NCI-H187 treated with DMSO at 0.1 percent for 48 hours (cell line): Measurements from ENCODE around the gene IMPA2.

Experiments
- DNase-seq: peaks from one replicate; lab custom pipeline; 2025; lab: John Stamatoyannopoulos, UW

The IMPA2 gene

DNA sequence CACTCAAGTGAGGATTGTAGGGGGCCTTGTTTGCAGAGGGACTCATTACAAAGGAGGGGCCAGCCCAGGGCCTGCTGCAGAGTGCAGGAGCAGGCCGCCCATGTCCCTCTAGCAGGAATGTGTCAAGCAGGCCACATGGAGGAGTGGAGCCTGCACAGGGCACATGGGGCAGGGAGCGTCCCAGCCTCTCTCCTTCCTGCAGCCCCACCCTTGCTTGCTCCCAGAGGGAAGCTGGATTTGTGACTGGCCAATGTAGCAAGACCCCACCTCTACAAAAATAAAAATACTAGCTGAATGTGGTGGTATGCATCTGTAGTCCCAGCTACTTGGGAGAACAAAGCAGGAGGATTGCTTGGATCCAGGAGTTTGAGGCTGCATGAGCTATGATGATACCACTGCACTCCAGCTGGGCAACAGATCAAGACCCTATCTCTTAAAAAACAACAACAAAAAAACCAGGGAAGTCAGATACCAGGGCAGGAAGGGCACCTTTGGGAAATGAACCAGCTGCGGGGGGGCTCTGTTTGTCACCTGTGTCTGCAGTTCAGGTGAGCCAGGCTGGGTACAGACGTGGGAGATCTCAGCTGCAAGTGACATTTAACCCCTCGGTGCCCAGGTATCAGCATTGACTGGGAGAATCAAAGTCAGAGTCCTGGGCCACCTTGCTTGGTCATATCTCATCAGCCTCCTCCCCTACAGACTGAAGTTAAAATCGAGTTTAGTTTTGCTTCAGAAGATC lies 27.7 kb downstream of the IMPA2 start:
- DNase-seq, result no peak

DNA sequence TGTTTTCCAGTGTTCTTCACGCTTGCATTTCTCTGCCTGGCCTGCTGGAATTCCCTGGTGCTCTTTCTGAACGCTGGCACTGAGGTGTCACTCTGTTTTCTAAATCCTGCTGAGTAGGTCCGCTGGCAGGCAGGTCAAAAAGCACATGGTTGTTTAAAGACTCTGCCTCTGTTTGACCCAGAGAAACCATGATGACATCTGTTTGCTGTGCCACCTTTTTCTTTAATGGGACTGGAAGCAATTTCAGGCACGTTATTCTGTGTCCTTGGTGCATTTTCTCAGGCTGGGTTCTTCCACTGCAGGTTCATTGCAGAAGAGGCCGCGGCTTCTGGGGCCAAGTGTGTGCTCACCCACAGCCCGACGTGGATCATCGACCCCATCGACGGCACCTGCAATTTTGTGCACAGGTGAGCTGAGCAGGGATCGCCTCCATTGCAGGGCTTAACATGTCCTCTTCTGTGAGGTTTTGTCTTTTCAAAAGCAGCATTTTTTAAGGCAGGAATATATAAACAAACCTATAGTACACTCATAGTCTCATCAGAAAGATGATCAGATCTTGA lies 28.4 kb downstream of the IMPA2 start:
- no peak for DNase-seq

DNA sequence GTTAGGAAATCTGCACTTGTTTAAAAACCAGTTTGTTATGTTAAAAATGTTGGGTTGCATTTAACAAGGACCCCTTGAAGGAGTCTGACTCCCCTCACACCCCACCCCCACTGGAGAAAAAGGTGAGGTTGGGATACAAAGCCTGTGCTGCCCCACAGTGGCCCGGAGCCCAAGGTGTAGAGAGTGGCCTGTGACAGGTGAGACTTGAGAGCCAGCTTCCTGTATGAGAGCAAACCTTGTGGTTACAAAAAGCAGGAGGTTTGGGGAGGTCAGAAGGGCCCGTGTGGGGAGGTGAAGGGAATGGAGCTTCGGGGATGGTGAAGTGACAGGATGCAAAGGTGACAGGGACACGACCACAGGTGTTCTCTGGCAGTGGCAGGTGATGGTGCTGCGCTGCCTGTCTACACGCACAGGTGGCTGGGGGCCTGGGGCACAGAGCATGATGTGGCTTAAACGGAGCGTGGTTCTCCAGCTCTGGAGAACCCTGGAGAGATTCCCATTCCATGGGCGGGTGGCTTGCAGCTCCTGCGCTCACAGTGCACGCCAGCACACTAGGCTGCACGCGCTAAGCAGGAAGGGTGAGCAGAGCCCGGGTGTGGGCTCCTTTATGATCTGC lies 29.0 kb downstream of the IMPA2 start:
- no peak for DNase-seq

DNA sequence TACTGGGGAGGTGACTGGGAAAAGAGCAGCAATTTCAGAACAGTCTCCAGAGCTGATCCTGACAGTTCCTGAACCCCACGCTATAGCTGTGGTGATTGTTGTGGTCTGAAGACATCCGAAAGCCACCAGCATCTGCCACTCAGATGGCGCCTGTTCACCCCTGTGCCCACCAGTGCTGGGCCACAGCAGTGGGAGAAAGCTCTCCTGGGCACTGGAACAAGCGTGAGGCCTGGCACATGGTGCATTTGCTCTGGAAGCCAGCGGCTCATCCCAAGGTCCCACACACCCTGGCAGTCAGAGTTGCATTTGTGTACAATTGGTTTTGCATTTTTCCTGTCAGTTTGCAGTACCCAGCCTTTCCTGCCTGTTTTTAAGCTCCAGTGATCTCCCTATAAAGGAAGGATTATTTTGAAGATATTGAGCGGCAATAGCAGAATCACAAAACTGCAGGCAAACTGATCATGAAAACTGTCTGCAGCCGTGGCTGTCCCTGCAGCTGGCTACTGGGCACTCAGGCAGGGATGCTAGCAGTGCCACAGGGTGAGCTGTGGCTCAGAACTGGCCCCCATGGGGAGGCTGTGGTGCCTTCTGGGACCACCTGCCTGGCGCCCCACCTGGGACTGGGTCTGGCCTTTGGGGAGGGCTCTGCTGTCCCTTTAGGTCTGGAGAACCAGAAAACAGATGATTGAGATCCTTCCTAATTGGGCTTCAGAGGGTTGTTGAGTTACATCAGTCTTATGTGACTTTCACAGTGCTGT lies 30.1 kb downstream of the IMPA2 start:
- DNase-seq, result no peak

DNA sequence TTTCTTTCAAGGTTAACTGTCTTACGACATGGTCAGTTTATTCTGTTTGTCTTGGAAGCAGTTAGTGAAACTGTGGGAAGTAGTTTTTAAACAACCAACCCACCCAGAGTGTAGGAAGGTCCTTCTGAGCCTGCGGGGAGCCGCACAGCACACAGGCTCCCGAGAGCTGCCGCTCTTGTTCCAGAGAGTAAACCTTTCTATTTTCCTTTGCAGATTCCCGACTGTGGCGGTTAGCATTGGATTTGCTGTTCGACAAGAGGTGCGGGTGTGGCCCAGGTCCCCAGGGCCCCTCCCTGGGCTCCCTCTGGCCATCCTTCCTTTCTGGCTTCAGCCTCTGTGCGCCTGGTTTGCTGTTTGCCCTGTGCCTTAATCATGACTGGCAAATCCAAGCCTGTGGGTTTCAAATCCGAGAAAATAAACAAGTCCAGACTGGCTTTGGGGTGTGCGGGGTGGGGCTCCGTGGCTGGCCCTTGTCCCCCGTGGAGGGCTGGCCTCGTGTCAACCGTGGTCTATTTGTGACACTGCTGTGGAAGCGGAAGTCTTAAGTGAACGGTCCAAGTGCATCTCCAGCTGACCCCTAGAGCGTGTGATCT lies 30.7 kb downstream of the IMPA2 start:
- DNase-seq, result no peak

DNA sequence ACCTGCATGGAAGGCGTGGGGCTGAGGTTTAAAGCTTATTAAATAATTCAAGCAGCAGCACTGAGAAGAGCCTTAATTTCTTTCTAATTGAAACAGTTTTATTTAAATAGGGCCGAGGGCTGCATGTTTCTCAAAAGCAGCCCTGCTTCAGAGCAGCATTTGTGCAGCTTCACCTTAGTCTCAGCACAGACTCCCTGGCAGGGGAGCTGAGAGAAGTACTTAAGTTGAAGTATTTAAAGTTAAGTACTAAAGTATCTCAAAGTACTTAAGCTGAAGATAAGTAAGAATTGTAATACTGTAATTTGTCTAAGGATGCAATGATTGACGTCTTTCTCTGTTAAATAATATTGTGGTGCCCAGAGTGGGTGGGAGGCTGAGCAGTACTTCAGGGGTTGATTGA lies 31.4 kb downstream of the IMPA2 start:
- DNase-seq, result no peak

DNA sequence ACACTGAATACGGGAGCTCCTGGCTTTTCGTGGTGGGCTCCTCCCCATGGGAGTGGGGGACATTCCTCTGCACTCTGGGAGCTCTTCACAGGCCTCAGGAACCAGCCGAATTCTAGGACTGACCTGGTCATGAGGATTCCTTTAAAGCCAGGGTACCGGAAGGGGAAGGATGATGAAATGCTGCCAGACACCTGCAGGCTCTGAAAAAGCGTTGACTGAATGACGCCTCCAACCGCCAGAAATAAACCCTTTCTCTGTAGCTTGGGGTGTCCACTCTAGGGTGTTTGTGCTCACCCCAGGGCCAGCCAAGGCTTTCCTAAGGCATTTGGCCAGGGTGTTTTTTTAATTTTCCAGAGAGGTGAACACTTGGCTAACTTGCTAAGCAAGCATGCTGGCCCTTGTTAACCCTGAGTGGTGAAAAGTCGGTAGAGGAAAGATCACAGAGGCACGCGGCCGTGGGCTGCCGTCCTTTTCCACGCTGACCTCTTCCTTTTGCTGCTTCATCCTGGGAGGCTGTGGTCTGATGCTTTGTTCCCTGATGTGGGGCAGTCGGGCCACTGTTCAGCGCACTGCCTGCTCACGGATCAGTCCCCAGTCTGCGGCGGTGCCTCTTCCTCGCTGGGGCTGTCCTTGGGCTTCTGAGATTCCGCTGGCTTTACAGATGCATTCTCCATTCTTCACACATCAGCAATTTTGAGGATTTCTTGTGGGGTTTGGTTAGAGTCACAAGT lies 32.0 kb downstream of the IMPA2 start:
- DNase-seq, result no peak

DNA sequence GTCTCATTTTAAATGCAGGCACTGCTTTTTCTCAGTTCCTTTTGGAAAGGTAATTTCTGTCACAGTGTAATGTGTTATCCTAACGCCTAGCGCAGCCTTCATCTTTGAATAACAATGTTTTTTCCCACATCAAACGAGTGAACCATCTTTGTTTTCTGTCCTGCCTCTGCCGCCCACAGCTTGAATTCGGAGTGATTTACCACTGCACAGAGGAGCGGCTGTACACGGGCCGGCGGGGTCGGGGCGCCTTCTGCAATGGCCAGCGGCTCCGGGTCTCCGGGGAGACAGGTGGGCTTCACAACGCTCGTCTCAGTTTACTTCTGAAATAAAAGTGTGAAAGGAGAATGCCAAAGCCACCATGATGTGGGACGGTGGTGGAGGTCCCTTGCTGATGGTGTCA lies 32.8 kb downstream of the IMPA2 start:
- no peak for DNase-seq

DNA sequence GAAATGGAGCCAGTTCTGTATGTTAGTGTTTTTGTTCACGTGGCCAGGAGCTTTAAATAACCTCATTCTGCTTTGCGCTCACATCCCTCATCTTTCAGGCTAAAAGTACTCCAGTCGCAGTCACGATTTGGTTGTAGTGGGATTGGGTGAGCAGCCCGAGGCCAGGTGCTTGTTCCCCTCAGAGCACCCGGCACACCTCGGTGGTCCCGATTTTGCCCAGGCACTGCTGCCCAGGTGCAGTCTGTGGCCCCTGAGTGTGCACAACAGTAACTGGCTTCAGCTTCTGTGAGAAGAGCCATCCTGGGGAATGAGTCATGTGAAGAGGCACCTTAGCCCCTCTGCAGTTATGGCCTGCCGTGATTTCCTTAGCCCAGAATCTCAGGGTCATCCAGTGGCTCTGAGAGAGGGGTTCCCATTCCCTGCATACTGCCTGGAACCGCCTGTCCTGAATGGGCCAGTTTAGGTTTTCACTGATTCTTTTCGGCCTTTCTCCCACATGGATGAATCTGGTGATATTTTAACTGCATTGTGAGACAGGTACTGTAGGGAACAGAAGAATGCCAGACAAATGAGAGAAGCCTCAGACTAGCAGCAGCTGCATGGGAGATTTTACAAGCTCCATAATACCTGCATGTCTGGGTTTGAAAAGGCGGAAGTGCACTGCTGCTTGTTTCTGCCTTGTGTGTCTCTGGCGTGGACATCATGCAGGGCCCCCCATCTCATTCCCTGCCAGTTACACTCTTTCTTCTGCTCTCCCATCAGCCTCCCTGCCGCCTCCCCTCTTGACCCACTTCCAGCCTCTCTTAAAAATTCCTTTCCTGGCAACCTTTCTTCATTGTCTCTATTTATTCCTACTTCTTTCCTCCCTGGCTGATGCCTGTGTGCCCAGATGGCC lies 33.5 kb downstream of the IMPA2 start:
- no peak for DNase-seq

DNA sequence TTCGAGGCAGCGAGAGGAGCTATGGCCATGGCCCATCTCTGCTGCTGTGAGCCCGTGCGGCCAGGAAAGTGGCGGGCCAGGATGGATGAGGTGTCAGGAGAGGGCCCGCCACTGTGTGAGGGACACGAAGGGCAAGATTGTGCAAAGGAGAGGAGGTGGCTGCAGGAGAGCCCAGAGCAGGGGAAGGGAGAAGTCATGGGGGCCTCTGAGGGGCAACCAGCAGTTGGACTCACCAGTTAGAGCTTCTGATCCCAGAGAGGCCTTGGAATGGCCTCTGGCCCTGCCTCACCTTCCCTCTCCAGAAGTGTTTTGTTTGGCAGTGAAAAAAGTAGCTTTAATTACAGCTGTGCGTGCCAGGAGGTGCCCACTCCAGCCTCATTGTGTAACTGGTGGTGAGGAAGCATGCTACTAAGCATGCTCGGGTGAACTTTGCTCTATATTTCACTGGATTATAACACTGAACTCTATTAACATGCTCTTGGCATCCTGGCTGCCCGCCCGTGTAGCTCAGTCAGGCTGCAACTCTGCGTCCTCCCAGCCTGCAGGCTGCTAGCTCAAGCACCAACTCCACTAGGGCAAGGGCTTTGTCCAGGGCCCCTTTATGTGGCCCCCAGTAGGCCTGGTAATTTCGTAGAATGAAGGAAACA lies 34.2 kb downstream of the IMPA2 start:
- DNase-seq, result no peak

DNA sequence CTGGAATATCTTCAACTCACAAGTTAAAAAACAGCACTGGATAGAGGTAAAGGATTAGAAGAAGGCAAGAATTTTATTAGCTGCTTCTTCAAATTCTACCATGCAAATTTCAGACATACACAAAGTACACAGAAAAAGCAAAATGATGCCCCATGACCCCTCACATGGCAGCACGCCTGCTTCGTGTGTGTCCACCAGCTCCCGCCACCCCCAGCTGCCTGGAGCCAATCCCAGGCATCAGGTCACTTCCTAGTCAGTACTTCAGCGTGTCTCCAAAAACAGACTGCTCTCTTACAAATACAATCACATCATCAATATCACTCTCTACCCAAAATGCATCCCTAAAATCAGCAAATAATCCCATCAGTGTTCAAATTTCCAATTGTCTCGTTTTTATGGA lies 35.8 kb downstream of the IMPA2 start:
- DNase-seq, result no peak

DNA sequence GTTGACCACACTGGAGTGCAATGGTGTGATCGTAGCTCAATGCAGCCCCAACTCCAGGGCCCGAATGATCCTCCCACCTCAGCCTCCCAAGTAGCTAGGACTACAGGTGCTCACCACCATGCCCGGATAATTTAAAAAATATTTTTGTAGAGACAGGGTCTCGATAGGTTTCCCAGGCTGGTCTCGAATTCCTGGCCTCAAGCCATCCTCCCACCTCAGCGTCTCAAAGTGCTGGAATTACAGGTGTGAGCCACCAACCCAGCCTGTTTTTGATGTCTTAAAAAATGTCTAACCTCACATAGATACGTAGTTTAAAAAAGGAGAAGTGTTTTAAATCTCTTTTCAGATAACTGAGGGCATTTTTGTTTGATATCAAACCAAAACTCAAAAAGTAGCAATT lies 37.6 kb downstream of the IMPA2 start:
- no peak for DNase-seq

DNA sequence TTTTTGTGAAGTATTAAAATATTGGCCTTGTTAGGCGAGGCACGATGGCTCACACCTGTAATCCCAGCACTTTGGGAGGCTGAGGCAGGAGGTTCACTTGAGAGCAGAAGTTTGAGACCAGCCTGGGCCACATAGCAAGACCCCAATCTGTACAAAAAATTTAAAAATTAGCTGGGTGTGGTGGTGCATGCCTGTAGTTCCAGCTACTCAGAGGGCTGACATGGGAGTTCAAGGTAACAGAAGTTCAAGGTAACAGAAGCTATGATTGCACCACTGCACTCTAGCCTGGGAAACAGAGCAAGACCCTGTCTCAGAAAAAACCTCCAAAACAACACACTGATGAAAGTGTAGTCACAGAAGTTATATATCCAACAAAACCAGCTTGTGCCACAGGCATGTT lies 39.8 kb downstream of the IMPA2 start:
- no peak for DNase-seq

DNA sequence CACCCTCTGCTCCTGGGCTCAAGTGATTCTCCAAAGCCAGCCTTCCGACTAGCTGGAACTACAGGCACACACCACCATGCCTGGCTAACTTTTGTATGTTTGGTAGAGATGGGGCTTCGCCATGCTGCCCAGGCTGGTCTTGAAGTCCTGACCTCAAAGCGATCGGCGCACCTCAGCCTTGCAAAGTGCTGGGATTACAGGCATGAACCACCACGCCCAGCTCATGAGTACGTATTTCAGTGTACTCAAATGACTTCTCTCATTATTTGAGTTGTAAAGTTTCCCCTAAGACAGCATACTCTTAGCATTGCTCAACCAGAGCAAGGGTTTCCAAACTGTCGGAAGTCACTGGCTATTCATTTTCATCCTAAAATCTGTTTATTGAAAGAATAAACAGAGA lies 40.3 kb downstream of the IMPA2 start:
- no peak for DNase-seq

DNA sequence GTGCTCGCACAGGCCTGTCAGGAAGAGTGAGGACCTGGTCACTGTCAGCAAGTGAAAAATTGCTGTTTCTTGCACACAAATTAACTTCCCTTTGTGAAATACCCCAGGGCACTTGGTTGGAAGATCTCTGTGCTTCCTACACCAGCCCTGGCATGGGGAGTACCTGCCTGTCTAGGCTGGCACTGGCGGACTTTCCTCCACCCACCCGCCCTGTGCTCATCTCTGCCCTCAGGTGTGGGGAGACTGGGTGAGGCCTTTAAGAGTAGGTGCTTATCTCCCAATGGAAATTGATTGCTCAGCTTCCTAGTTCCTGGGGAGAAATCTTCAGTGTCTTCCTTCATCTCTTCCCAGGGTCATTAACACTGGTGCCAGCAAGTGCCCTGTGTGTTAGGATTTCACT lies 42.1 kb downstream of the IMPA2 start:
- no peak for DNase-seq

DNA sequence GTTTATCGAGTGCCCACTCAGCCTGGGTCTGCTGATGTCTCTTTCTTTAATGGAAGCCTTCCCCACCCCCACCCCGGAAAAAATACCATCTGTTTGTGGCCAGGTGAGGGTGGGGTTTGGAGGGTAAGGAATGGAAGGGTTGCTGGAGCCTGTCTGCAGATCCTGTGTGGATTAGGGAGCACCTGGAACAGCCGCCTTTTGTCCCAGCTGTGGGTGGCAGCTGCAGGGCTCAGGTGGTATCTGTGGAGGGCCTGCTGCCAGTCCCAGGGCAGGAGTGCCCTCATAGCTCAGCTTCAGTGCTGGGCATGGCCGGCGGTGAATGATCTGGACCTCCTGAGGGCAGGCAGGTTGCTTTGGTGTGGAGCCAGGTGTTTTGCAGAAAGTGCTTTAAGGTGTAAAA lies 45.3 kb downstream of the IMPA2 start:
- DNase-seq, result no peak

DNA sequence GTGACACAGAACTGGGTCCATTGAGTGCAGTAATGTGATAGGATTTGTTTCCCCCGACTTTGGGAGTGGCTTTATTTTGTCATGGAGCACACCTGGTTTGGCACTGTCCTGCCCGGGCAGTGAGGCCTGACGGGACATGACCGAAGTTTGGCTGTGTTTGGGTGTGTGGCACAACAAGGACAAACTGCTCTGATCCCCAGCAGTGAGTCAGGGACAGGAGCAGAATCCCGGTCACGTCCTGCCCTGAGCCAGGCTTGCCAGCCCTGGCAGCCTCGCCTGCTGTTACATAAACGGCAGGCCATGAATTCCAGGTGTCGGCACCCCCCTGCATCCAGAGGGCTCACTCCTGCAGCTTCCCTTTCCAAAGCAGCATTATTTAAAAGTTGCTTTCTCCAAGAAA lies 45.7 kb downstream of the IMPA2 start:
- DNase-seq, result no peak

DNA sequence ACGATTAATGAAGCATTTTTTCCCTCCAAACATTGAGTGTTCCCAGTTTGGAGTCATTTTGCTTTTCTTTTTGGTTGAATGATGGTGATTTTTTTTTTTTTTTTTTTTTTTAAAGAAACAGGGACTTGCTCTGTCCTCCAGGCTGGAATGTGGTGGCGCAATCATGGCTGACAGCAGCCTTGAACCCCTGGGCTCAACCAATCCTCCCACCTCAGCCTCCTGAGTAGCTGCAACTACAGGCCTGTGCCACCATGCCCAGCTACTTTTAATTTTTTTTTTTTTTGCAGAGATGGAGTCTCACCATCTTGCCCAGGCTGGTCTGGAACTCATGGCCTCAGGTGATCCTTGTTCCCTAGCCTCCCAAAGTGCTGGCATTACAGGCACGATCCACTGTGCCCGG lies 46.2 kb downstream of the IMPA2 start:
- DNase-seq, result no peak

DNA sequence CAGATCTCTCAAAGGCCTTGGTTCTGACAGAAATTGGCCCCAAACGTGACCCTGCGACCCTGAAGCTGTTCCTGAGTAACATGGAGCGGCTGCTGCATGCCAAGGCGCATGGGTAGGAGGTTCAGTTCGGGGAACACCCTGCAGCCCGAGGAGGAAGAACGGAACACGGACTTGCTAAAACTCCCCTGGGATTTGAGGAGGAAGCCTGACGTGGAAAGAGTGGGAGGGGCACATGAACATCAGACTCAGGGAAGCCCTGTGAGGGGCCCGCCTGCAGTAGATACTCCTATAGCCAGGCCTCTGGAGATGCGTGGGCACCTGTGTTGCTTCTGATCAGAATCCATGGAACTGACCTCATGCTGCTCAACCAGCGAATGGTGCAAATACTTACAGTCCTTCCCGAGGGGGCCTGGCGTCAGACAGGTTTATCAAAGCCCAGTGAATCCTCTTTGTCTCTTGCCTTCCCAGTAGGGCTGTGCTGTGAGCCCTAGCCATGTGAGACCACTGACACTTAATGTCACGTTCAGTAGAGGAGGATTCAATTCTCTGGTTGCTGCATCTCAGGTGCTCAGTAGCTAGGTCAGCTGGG lies 46.8 kb downstream of the IMPA2 start:
- no peak for DNase-seq

DNA sequence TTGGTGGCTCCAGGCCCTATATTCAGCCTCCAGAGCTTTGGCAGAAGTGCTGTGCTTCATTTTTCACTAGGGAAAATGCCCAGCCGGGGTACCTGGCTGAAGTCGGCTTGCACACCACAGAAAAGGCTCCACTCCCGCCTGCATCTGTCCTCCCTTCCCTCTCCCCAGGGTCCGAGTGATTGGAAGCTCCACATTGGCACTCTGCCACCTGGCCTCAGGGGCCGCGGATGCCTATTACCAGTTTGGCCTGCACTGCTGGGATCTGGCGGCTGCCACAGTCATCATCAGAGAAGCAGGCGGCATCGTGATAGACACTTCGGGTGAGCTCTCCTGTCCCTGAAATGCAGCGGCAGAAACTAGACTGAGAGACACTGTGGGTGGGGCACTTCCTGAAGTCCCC lies 47.4 kb downstream of the IMPA2 start:
- no peak for DNase-seq
